Tongue (tissue), 2 donors: ENCODE measurements around the gene CHPF. TPM values are rescaled to one million over a fixed set of nuclear protein-coding genes. Genes with fewer than 3 reads are reported as not detected.

Experiments
- DNase-seq: peaks from one replicate; pipeline ENCODE4 v3.0.0-alpha.2; 2015
- total RNA-seq: library from RNA; depleted of rRNA; stranded (reverse); fragments of >200 nt; gene quantifications from one replicate; pipeline ENCODE4 v1.2.3, GENCODE V29; 2014

Gene CHPF
- total RNA-seq, 1 donor from 2014 or later = 121 TPM

- DNase-seq = no peak
These were observed 23.5 kb upstream of the CHPF start for GRCh38 chr2:219567131-219567530.

GRCh38 chr2:219566640-219567039 lies 23.0 kb upstream of the CHPF start:
- DNase-seq = no peak

DNA sequence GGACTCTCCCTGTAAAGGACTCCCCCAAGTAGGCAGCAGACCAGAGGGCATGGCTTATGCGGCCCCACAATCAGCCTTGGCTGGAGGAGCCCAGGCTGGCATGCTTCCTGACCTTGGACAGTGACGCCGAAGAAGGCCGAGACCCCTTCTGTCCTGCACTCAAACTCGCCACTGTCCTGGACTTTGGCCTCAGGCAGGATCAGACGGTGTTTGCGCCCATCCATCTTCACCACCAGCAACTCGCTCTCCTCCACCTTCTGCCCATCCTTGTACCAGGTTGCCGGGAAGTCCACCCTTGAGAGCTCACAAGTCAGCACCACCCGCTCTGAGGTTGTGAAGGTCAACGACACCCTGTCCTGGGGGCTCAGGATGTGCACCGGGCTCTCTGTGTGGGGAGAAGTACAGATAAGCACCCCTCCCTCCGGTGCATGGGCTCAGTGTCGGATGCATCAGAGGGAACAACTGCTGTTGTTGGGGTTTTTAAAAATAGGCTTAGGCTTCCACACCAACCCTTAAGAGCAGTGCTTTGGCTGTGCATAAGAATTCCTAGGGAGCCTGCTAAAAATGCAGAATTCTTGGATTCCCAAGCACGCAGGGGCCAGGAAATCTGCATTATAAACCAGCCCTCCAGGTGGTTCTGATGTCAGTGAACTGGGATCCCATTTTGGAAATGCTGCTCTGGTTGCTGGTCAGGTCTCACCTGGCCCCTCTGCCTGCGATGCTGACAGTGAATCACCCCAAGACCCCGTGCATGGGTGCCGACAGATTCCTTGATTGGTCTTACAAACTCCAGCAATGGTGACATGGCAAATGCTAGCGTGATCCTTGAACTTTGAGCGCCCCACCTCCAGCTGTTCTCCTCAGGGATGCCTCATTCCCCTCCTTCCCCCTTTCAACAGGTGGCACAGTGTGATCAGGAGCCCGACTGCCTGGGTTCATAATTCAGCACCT lies 21.8 kb upstream of the CHPF start:
- DNase-seq = no peak

GRCh38 chr2:219563271-219563928 lies 19.8 kb upstream of the CHPF start:
- no peak for DNase-seq

DNA sequence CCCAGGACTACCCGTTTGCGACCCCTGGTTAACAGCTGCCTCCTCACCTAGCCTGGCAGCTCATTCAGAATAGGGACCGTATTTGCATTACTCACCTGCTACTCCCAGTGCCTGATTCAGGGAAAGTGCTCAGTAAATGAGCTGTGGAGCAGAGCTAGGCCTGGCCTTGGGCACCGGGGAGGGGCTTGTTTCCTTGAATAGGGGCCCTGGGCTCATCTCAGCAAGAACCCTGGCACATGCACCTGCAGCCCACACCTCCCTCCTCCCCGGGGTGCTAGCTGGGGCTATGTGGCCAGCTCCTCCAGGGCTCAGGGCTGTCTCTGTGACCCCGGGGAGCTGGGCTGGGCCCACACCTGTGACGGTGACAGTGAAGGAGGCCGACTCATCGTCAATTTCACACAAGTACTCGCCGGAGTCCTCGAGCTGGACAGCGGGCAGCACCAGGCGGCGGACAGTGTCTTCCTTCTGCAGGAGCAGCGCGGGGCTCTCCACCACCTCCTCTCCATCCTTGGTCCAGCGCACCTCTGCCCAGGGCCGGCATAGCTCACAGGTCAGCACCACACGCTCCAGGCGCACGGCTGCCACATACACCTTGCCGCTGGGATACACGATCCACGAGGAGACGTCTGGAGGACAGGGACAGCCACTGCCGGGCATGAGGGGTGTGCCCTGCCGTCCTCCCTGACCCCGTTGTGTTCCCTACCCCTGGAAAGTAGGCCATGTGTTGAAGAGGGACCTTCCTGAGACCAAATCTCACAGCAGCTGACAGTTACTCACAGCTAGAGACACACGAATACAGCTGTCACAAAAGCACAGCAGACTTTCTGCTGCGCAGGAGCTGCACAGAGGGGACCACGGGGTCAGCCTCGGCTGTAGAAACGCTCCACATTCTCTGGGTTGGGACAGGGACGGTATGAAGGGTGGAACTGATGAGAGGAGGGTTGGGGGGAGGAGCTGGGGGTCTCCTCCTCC lies 18.7 kb upstream of the CHPF start:
- DNase-seq = peak; percentile 39

GRCh38 chr2:219561179-219562048 lies 17.8 kb upstream of the CHPF start:
- DNase-seq = peak; percentile 42

DNA sequence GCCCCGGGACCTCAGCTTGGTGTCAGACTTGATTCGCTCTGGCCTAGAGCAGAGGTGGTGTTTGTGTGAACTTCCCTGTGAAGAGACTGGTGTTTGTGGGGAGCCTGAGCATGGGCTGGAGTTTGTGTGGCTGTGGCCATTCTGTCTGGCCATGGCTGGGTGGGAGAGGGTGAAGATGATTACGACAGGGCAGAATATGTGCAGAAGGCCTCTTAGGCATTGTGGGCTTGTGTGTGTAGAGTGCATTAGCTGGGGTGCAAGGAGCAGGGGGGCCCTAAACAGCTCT lies 17.2 kb upstream of the CHPF start:
- no peak for DNase-seq

DNA sequence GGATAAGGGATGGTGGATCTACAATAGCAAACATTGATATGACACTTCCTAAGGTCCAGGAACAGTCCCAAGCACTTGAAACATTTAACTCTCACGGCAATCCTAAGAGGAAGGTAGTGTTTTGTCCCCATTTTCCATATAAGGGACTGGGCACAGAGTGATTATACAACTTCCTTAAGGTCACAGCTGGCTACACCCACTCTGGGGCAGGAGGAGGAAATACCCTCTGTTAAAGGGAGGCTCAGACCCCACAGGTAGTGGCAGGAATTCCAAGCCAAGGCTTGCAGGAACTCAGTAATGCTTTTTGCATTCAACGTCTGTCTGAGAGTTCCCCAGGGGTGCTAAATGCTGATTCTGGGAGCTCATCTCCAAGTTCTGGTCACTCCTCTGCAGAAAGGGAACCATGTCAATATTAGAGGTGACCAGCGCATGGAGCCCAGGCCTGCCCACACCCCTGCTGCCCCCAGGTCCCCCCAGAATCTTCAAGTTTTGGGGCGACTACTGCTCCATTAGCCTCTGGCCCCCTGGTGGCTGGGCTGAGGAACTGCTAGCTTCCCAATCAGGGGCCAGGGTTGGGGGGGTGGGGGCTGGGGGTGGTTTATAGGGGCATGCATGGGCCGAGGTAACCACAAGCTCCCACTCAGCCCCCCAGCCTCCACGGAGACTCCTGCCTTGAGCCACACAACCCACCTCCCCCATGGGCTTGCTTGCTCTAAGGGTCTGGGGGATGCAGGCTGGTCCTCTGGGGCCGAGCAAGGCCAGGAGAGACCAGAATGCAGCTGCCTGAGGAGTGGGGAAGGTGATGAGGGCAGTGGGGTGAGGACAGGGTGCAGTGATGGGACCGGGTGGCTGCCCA lies 16.7 kb upstream of the CHPF start:
- DNase-seq = no peak

DNA sequence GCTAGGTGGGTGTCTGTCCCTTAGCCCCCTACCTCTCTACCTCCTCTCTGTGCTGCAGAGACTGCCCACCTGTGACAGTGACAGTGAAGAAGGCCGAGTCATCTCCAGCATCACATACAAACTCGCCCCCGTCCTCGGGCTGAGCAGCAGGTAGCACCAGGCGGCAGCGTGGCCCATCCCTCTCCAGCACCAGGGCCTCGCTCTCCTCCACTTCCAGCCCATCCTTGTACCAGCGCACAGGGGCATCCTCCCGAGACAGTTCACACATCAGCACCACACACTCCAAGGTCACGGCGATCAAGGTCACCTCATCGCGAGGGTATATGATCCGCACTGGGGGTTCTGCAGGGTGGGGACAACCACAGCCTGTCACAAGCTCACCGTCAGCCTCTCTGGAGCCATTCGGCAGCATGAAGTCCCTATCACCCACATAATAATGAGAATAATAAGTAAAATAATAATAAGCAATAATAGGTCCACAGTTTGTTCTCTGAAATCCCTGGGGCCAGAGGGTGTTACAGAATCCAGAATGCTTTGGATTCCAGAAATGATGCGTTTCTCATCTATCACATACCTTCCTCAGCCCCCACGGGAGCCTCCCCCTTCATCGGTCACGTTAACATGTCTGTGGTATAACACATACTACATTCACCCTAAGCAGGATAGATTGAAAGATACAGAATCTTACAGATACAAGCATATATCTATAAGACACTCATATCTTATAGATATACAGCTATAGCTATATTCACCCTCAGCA lies 15.7 kb upstream of the CHPF start:
- DNase-seq = no peak

- DNase-seq = no peak
These were observed 14.5 kb upstream of the CHPF start for GRCh38 chr2:219557791-219558785.

- DNase-seq = no peak
These were observed 13.7 kb upstream of the CHPF start for GRCh38 chr2:219557320-219557719.

GRCh38 chr2:219556413-219556812 lies 12.8 kb upstream of the CHPF start:
- DNase-seq = no peak

DNA sequence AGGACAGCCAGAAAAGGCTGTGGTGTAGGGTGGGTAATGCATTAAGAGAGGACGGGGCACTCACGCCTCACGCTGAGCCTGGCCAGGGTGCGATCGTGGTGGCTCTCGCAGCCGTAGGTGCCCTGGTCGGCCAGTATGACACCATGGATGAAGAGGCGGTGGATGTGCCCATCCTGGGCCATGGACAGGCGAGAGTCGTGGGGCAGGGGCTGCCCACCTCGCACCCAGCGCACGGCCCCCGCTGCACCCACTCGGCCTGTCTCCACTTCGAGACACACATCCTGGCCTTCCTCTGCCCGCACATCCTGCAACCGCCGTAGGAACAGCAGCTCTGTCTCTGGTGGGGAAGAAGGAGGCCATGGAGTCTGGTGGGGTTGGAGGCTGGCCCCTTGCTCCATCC lies 12.3 kb upstream of the CHPF start:
- DNase-seq = no peak

- no peak for DNase-seq
These were observed 10.7 kb upstream of the CHPF start for GRCh38 chr2:219554350-219554749.

DNA sequence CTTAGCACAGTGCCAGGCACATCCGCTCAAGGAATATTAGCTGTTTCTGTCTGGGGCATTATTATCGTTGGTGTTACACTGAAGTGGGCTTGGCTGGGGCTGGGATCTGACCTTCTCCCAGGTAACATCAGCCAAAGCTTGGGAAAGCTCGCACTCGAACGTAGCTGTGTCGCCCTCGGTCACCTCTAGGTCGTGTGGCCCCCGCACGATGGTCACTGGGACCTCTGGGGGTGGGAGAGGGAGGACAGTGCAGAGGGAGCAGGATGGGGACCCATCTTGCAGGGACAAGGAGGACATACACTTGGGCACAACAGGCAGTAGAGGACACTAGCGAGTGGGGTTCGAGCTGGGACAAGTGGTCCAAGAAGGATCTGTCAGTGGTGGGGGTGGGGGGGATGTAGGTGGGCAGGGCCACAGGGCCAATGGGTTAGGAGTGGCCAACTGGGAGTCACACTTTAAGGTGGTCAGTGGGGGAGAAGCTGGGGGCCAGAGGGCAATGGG lies 9.9 kb upstream of the CHPF start:
- DNase-seq = no peak

DNA sequence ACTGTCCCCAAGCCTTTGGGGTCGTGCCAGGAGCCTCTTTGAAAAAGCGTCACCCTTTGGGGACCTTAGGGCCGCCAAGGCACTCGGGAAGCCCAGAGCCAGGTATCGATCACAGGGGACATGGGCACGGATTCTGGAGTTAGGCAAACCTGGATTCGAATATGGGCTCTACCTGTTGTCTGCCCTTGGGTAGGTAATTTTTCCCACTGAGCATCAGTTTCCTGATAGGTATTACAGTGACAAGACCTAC lies 9.5 kb upstream of the CHPF start:
- DNase-seq = no peak

DNA sequence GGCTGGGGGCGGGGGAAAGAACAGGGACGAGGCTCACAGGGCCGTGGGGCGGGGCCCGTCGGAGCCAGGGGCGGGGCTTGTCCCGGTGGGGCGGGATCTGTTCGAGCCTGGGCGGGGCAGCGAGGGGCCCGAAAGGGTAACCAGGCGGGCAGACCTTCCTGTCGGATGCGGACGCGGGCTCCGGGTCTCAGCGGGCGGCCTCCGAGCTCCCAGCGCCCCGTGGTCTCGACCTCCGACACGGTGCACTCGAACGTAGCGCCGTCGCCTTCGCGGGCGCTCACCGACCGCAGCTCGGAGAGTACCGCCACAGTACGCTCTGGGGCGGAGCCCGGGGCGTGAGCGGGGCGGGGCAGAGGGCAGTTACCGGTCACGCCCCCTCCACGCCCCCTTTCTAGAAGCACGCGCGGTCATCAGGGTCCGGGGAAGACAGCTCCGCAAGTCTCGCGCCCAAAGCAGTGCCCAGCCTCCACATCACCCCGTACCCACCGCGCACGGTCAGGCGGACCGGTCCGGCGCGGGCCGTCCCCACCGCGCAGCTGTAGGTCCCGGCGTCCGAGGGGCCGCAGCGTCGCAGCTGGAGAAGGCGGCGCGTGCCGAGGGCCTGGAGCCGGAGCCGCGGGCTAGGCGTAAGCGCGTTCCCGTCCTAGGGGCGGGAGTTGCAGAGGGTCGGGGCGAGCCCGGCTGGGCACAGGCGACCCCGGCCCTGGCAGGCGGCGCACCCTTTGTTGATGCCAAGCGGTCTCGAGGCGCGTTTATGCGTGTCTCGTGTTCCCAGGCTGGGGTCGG lies 9.0 kb upstream of the CHPF start:
- DNase-seq = peak; percentile 94
